GM21529 (cell line): ENCODE measurements around the gene GSG1L.
"Not testable (repeated sequence)": the region's sequence is repeated elsewhere in the genome, so short reads cannot be mapped to it uniquely, and the experiment has no call there.

Experiments
- ATAC-seq: cut with Tn5 transposase; IDR thresholded peaks from one replicate; pipeline ENCODE4 v1.9.1; 2021; ENCODE audit not compliant: unreplicated experiment

The GSG1L gene

GRCh38 chr16:27745348-27745747, 318.2 kb downstream of the GSG1L start:
- no peak for ATAC-seq

GRCh38 chr16:27743963-27744362, 319.6 kb downstream of the GSG1L start:
- no peak for ATAC-seq

GRCh38 chr16:27743001-27743400, 320.5 kb downstream of the GSG1L start:
- not testable (repeated sequence) for ATAC-seq

- ATAC-seq = no peak
Measured at GRCh38 chr16:27742333-27742732, 321.2 kb downstream of the GSG1L start.

- no peak for ATAC-seq
Measured at GRCh38 chr16:27740496-27741201, 322.9 kb downstream of the GSG1L start.

- ATAC-seq = no peak
Measured at GRCh38 chr16:27739606-27740357, 323.7 kb downstream of the GSG1L start.

GRCh38 chr16:27738596-27738995, 324.9 kb downstream of the GSG1L start:
- no peak for ATAC-seq
